HG03066 (cell line): ENCODE results near the gene NAV2.
A peak's percentile ranks its signal among the peaks of the same experiment; 100 is the strongest.

Experiments used
- ATAC-seq: cut with Tn5 transposase; IDR thresholded peaks from one replicate; pipeline ENCODE4 v1.9.1; 2021; ENCODE audit warnings: low read depth; ENCODE audit not compliant: unreplicated experiment

Gene NAV2

GRCh38 chr11:19713196-19714021 lies 772 bp downstream of the NAV2 start:
- peak; percentile 18 for ATAC-seq

GRCh38 chr11:19714022-19714386 lies 1.4 kb downstream of the NAV2 start:
- no peak for ATAC-seq

- no peak for ATAC-seq
These were observed 2.0 kb downstream of the NAV2 start for GRCh38 chr11:19714387-19715363.

DNA sequence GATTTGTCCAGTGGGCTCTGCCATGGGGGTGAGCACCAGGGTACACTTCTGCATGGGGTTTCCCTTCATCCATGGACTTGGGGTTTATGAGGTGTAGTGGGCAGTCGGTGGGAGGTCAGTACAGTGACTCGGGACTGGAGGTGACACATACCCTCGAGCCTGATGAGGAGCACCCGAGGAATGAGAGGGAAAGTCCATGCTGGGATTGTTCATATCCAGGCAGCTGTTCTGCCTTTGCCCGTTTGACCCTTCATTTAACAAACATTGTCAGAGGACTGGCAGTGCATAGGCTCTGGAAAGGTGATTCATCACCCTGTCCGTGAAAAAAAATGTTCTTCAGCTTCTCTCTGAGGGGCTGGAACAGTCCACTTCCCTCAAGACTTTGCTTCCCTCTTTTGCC lies 2.7 kb downstream of the NAV2 start:
- no peak for ATAC-seq

GRCh38 chr11:19718051-19718450 lies 5.4 kb downstream of the NAV2 start:
- ATAC-seq: no peak

- no peak for ATAC-seq
These were observed 6.3 kb downstream of the NAV2 start for GRCh38 chr11:19718951-19719350.

DNA sequence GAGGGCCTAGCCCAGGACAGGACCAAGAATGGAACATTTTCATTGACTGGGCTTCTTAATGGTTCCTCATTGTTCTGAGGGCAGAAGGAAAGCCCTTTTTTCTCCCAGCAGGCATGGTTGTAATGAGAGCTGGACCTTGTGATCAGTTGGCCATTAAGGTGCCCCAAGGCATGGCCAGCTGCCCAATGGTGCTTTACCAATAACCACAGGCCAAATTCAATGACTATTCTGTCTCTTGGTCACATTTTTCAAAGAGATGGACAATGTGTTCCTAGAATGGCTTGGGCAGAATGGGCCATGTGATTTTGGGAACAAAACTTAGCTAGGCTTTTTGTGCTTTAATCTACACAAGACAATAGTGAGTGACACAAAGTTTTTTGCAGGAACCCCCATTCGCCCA lies 7.3 kb downstream of the NAV2 start:
- ATAC-seq: no peak

- no peak for ATAC-seq
These were observed 8.5 kb downstream of the NAV2 start for GRCh38 chr11:19721176-19721575.

- no peak for ATAC-seq
These were observed 10.1 kb downstream of the NAV2 start for GRCh38 chr11:19722702-19723101.

DNA sequence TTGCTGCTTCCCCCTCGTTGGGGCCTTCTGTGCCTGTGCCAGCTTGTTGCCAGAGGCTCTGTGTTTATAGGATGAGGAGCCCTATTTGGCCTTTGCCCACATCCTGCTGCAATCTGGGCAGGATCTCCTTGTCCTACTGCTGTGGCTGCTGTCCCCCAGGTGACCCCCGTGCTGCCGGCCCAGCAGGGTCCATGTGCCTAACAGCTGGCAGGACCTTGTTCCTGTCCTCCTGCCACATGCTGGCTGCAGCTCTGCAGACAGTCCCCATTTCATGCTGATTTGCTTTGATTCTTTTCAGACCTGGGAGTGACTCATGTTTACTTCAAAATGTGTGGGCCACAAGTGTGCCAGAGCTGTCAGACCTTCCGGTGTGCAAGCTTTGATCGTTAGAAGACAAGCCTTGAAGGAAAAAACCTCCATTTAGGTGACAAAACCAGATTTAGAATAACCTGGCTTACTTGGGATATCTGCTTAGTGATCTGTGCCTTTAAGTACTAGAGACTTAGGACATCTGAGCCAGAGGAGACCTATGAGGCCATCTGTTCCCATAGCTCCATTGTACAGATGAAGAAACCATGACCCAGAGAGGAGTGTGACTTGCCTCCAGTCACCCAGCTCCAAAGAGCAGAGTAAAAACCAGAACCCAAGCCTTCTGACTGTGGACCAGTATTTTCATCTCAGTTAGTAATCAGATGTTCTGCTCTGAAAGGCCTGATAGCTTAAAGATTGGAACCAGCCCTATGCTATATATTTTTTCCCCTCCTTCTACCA lies 11.1 kb downstream of the NAV2 start:
- ATAC-seq: no peak

DNA sequence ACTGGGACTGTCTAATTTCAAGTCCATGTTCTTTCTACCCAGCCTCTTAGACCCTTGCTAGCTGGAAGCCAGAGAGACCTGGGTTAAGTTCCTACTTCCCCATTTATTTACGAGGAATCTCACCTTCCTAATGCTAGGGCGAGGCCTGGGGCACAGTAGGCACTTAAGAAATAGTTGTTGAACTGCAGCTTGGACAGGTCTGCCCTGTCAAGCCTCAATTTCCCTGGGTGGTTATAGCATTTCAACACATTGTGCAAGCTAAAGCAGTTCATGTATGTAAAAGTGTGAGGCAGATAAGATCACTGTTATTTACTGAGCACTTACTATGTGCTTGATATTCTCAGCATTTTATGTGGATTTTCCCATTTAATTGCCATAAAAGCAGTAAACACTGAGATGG lies 12.1 kb downstream of the NAV2 start:
- no peak for ATAC-seq

- ATAC-seq: no peak
These were observed 12.9 kb downstream of the NAV2 start for GRCh38 chr11:19725379-19726079.

- no peak for ATAC-seq
These were observed 14.6 kb downstream of the NAV2 start for GRCh38 chr11:19727246-19727645.

GRCh38 chr11:19728436-19728835 lies 15.8 kb downstream of the NAV2 start:
- no peak for ATAC-seq

DNA sequence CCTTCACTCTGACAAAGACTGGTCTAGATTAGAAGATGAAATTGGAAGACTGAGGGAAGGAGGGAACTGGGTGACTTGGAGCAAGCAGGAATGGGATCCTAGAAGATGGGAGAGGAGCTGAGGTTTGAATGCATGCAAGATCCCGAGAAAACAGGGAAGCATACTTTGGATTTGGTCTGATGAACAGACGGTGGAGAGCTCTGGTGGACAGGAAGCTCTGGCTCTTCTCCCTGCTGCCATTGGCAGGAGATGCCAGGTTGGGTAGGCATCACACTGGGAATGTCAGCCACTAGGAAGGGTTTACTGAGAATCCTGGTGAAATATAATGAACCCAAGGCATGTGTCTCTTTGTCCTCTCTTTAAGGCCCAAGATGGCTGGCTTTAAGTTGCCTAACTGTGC lies 16.5 kb downstream of the NAV2 start:
- ATAC-seq: no peak

DNA sequence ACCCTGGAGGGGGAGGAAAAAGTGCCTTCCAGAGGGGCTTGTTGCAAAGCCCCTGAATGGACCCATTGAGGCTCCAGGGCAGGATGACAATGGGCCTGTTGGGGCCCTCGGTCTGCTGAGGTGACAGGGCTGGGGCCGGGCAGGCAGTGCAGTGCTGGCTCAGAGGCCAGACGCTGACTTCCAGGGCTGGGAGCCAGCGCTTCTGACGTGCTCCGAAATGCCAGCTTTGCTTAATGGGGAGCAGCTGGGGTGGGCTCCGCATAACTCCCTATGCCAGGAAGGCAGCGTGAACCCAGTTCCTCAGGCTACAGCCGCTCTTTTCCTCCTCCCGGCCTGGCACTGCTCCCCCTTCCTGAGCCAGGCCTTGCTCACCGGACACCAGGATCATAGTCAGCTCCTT lies 17.7 kb downstream of the NAV2 start:
- no peak for ATAC-seq

DNA sequence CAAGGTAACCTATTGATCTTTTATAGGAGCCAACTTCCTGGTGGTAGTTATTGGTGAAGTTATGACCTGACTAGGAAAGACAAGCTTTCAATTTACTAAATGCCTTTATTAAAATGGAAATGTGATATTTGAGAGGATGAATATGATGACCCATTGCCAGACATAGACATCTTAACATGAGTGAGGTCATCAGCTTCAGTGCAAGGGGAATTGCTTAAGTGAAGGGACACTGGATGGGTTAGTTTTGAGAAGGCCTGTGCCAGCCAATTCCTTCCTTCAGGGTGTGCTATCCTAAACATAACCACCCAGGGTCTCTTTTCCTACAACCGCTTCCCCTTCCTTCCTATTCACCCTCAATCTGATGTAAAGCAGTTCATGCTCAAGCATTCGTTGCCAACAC lies 21.5 kb downstream of the NAV2 start:
- ATAC-seq: no peak

- no peak for ATAC-seq
These were observed 22.7 kb downstream of the NAV2 start for GRCh38 chr11:19735157-19735908.

DNA sequence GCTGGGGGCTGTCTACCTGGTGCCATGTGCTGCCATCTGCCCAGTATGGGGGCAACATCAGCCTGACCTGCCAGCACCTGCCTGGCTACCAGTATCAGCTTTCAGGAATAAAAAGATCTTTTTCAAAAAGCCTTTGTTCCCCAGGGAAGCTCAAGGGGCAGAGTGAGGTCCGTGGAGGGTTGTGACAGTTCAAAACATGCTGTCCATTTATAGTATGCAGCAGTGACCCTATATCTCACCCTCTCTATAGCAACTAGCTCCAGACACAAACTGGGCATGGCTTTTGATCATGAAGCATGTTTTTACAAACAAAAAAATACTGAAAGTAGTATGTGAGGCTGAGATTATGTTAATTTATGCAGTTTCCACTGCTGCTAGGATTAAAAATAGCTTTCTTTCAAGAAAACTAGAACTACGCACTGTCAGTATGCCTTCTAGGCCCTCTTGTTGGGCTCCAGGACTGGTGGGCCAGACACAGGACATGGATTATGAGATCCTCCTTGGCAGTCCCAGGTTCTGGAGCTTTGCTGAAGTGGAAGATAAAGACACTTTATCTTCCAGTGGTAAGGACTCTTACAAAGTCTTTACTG lies 23.4 kb downstream of the NAV2 start:
- ATAC-seq: no peak
